Keratinocyte (primary cell): Measurements from ENCODE around the gene NSUN3.

Experiments
- EZH2 ChIP-seq: IDR thresholded peaks from one replicate; pipeline ENCODE4 v1.6.1; 2012; ENCODE audit warnings: inconsistent platforms, mild to moderate bottlenecking, low read length, moderate library complexity
- TF ChIP-seq, protein P1 (sequence below), 3 experiments: IDR thresholded peaks in 1 of 3; conservative IDR thresholded peaks in 1 of 3; optimal IDR thresholded peaks in 1 of 3; 2 replicates in 2 of 3; 3 replicates in 1 of 3; pipeline versions ENCODE3 to v1.5.1; 2011; ENCODE audit warnings: low read length in 3 of 3, mild to moderate bottlenecking in 3 of 3, moderate library complexity in 2 of 3, control low read depth in 1 of 3, inconsistent platforms in 1 of 3; ENCODE audit not compliant: insufficient read depth in 2 of 3; ENCODE audit errors: extremely low read depth in 1 of 3

- TF ChIP-seq, protein P1, sequence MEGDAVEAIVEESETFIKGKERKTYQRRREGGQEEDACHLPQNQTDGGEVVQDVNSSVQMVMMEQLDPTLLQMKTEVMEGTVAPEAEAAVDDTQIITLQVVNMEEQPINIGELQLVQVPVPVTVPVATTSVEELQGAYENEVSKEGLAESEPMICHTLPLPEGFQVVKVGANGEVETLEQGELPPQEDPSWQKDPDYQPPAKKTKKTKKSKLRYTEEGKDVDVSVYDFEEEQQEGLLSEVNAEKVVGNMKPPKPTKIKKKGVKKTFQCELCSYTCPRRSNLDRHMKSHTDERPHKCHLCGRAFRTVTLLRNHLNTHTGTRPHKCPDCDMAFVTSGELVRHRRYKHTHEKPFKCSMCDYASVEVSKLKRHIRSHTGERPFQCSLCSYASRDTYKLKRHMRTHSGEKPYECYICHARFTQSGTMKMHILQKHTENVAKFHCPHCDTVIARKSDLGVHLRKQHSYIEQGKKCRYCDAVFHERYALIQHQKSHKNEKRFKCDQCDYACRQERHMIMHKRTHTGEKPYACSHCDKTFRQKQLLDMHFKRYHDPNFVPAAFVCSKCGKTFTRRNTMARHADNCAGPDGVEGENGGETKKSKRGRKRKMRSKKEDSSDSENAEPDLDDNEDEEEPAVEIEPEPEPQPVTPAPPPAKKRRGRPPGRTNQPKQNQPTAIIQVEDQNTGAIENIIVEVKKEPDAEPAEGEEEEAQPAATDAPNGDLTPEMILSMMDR (optimal IDR thresholded peaks at IDR 0.05 in 1 of 3, IDR thresholded peaks at IDR 0.05 in 1 of 3, conservative IDR thresholded peaks at IDR 0.05 in 1 of 3; ENCODE audit: extremely low read depth in 1 of 3, insufficient read depth in 2 of 3, low read length in 3 of 3) = no peak
- TF ChIP-seq EZH2 = no peak
These were observed 19.6 kb upstream of the NSUN3 start for GRCh38 chr3:94043285-94043684.
